BLaER1 (cell line): ENCODE results near the gene FOXK1.

Experiments
- H3K27ac ChIP-seq: shearing (Covaris generic); formaldehyde crosslinking; 2 replicates; pipeline ENCODE4 v1.8.1; 2022
- H3K27me3 ChIP-seq: shearing (Covaris generic); formaldehyde crosslinking; 2 replicates; pipeline ENCODE4 v1.8.1; 2022
- H3K36me3 ChIP-seq: shearing (Covaris generic); formaldehyde crosslinking; 2 replicates; pipeline ENCODE4 v1.8.1; 2022
- H3K4me1 ChIP-seq: shearing (Covaris generic); formaldehyde crosslinking; 2 replicates; pipeline ENCODE4 v1.8.1; 2022
- H3K4me2 ChIP-seq: shearing (Covaris generic); formaldehyde crosslinking; 2 replicates; pipeline ENCODE4 v1.8.1; 2022
- H3K4me3 ChIP-seq: shearing (Covaris generic); formaldehyde crosslinking; 2 replicates; pipeline ENCODE4 v1.8.1; 2022
- H3K9ac ChIP-seq: shearing (Covaris generic); formaldehyde crosslinking; 2 replicates; pipeline ENCODE4 v1.8.1; 2022
- H3K9me3 ChIP-seq: shearing (Covaris generic); formaldehyde crosslinking; 2 replicates; pipeline ENCODE4 v1.8.1; 2022
- H4K20me1 ChIP-seq: shearing (Covaris generic); formaldehyde crosslinking; 2 replicates; pipeline ENCODE4 v1.8.1; 2022
- Cebpa-rat ChIP-seq: shearing (Covaris generic); IDR thresholded peaks from 2 replicates; pipeline ENCODE4 v1.8.1; 2022

Gene FOXK1

GRCh38 chr7:4716946-4717795 is 35.1 kb downstream of the FOXK1 start:
- no peak overlapping the region for H3K4me2 ChIP-seq
- no peak overlapping the region for H3K9ac ChIP-seq
- peaks cover 100% of the 10 kb centered on the region for H4K20me1 ChIP-seq
- H3K9me3 ChIP-seq: peaks cover 14% of the 10 kb centered on the region; the same call in 1 of the 2 replicates
- no peak for TF ChIP-seq Cebpa-rat
- no peaks in the 10 kb centered on the region for H3K27me3 ChIP-seq
- H3K27ac ChIP-seq: no peak overlapping the region
- H3K4me1 ChIP-seq: peaks cover 34% of the 10 kb centered on the region
- no peak overlapping the region for H3K4me3 ChIP-seq
- H3K36me3 ChIP-seq: peaks cover 79% of the 10 kb centered on the region

GRCh38 chr7:4718075-4718474 is 36.0 kb downstream of the FOXK1 start:
- Histone ChIP-seq H3K4me3 (no peak overlapping the region), H3K4me1 (peaks cover 34% of the 10 kb centered on the region), H3K9me3 (peaks cover 13% of the 10 kb centered on the region; the same call in 1 of the 2 replicates), H3K4me2 (no peak overlapping the region), H3K27ac (no peak overlapping the region), H3K9ac (no peak overlapping the region), H3K27me3 (no peaks in the 10 kb centered on the region), H4K20me1 (peaks cover 100% of the 10 kb centered on the region), H3K36me3 (peaks cover 81% of the 10 kb centered on the region)
- TF ChIP-seq Cebpa-rat: no peak

GRCh38 chr7:4720225-4720624 is 38.1 kb downstream of the FOXK1 start:
- Histone ChIP-seq H3K9ac (no peak overlapping the region; the same call in 1 of the 2 replicates), H4K20me1 (peaks cover 100% of the 10 kb centered on the region), H3K27me3 (no peaks in the 10 kb centered on the region), H3K4me3 (no peak overlapping the region), H3K4me2 (peak overlapping the region; percentile 0; the same call in 1 of the 2 replicates), H3K36me3 (peaks cover 67% of the 10 kb centered on the region), H3K27ac (no peak overlapping the region), H3K9me3 (no peaks in the 10 kb centered on the region), H3K4me1 (peaks cover 51% of the 10 kb centered on the region)
- TF ChIP-seq Cebpa-rat: no peak

GRCh38 chr7:4722308-4722707 is 40.2 kb downstream of the FOXK1 start:
- no peak for TF ChIP-seq Cebpa-rat
- H3K9me3 ChIP-seq: no peaks in the 10 kb centered on the region
- H3K27ac ChIP-seq: 0 out of 2 replicates have a peak overlapping the region, but pooled peaks have one; percentile 30
- H3K36me3 ChIP-seq: peaks cover 63% of the 10 kb centered on the region
- no peak overlapping the region for H3K4me3 ChIP-seq
- peaks cover 100% of the 10 kb centered on the region for H4K20me1 ChIP-seq
- peak overlapping the region; percentile 98 for H3K4me2 ChIP-seq
- no peak overlapping the region for H3K9ac ChIP-seq
- no peaks in the 10 kb centered on the region for H3K27me3 ChIP-seq
- peaks cover 64% of the 10 kb centered on the region for H3K4me1 ChIP-seq

- no peaks in the 10 kb centered on the region for H3K9me3 ChIP-seq
- H3K36me3 ChIP-seq: peaks cover 63% of the 10 kb centered on the region
- no peak overlapping the region for H3K4me3 ChIP-seq
- peak overlapping the region; percentile 98 for H3K4me2 ChIP-seq
- no peak overlapping the region for H3K27ac ChIP-seq
- no peak for TF ChIP-seq Cebpa-rat
- H4K20me1 ChIP-seq: peaks cover 100% of the 10 kb centered on the region
- no peak overlapping the region for H3K9ac ChIP-seq
- no peaks in the 10 kb centered on the region for H3K27me3 ChIP-seq
- peaks cover 70% of the 10 kb centered on the region for H3K4me1 ChIP-seq
These were observed 41.0 kb downstream of the FOXK1 start for GRCh38 chr7:4722960-4723630.

GRCh38 chr7:4724648-4725013 is 42.5 kb downstream of the FOXK1 start:
- no peak for TF ChIP-seq Cebpa-rat
- Histone ChIP-seq H3K9ac (peak overlapping the region; percentile 77), H3K4me1 (peaks cover 78% of the 10 kb centered on the region), H3K4me3 (peak overlapping the region; percentile 64), H3K4me2 (peak overlapping the region; percentile 98), H4K20me1 (peaks cover 100% of the 10 kb centered on the region), H3K9me3 (no peaks in the 10 kb centered on the region), H3K36me3 (peaks cover 67% of the 10 kb centered on the region), H3K27me3 (no peaks in the 10 kb centered on the region), H3K27ac (peak overlapping the region; percentile 75)

- peak overlapping the region; percentile 75 for H3K27ac ChIP-seq
- H3K27me3 ChIP-seq: no peaks in the 10 kb centered on the region
- H3K36me3 ChIP-seq: peaks cover 72% of the 10 kb centered on the region
- no peaks in the 10 kb centered on the region for H3K9me3 ChIP-seq
- H3K4me3 ChIP-seq: peak overlapping the region; percentile 64
- peak overlapping the region; percentile 77 for H3K9ac ChIP-seq
- TF ChIP-seq Cebpa-rat: no peak
- peak overlapping the region; percentile 98 for H3K4me2 ChIP-seq
- peaks cover 78% of the 10 kb centered on the region for H3K4me1 ChIP-seq
- peaks cover 100% of the 10 kb centered on the region for H4K20me1 ChIP-seq
These were observed 43.1 kb downstream of the FOXK1 start for GRCh38 chr7:4725014-4725849.

- H3K4me2 ChIP-seq: peak overlapping the region; percentile 98
- H3K27ac ChIP-seq: peak overlapping the region; percentile 75
- peak overlapping the region; percentile 77 for H3K9ac ChIP-seq
These were observed 43.9 kb downstream of the FOXK1 start for GRCh38 chr7:4725850-4726450.

GRCh38 chr7:4726566-4726965 is 44.5 kb downstream of the FOXK1 start:
- Histone ChIP-seq H3K36me3 (peaks cover 67% of the 10 kb centered on the region), H3K27ac (no peak overlapping the region), H3K9me3 (no peaks in the 10 kb centered on the region), H3K4me1 (peaks cover 87% of the 10 kb centered on the region), H3K27me3 (no peaks in the 10 kb centered on the region), H3K4me2 (no peak overlapping the region), H4K20me1 (peaks cover 100% of the 10 kb centered on the region), H3K9ac (peak overlapping the region; percentile 77; the same call in 1 of the 2 replicates), H3K4me3 (no peak overlapping the region)
- no peak for TF ChIP-seq Cebpa-rat

More at GRCh38 chr7:4725850-4726450, 43.9 kb downstream of the FOXK1 start:
- Histone ChIP-seq H3K4me3 (peak overlapping the region; percentile 64), H3K27me3 (no peaks in the 10 kb centered on the region), H3K36me3 (peaks cover 73% of the 10 kb centered on the region), H3K4me1 (peaks cover 81% of the 10 kb centered on the region), H4K20me1 (peaks cover 100% of the 10 kb centered on the region), H3K9me3 (no peaks in the 10 kb centered on the region)
- TF ChIP-seq Cebpa-rat: no peak
